Loucy (cell line): Measurements from ENCODE around the gene TMEM14A.
"Not testable (repeated sequence)": the region's sequence is repeated elsewhere in the genome, so short reads cannot be mapped to it uniquely, and the experiment has no call there.

Experiments
- H2AFZ ChIP-seq: fragments of 200-600 bp; sonication (generic); 2 replicates; pipeline ENCODE4 v1.6.0; 2016; ENCODE audit warnings: antibody characterized with exemption, mild to moderate bottlenecking, low read length, moderate library complexity
- H3F3A ChIP-seq: fragments of 200-600 bp; 2 replicates; pipeline ENCODE4 v1.6.0; 2016; ENCODE audit warnings: antibody characterized with exemption, low read depth, mild to moderate bottlenecking
- H3K27me3 ChIP-seq: fragments of 200-600 bp; sonication (generic); 2 replicates; pipeline ENCODE4 v1.6.1; 2014; ENCODE audit warnings: low read length, mild to moderate bottlenecking; ENCODE audit not compliant: insufficient read depth, poor library complexity, severe bottlenecking
- H3K36me3 ChIP-seq: fragments of 200-600 bp; sonication (generic); 2 replicates; pipeline ENCODE4 v1.6.1; 2016; ENCODE audit warnings: low read length; ENCODE audit not compliant: insufficient read depth
- H3K4me1 ChIP-seq: fragments of 200-600 bp; sonication (generic); 2 replicates; pipeline ENCODE4 v1.5.1; 2014; ENCODE audit warnings: low read length, mild to moderate bottlenecking; ENCODE audit not compliant: insufficient read depth, poor library complexity, severe bottlenecking
- H3K4me2 ChIP-seq: fragments of 200-600 bp; sonication (generic); 2 replicates; pipeline ENCODE4 v1.6.0; 2014; ENCODE audit warnings: antibody characterized with exemption, low read length, low read depth, mild to moderate bottlenecking; ENCODE audit not compliant: poor library complexity, severe bottlenecking
- H3K4me3 ChIP-seq: fragments of 200-600 bp; sonication (generic); 2 replicates; pipeline ENCODE4 v1.5.1; 2014; ENCODE audit warnings: low read length, mild to moderate bottlenecking, mixed read lengths; ENCODE audit not compliant: poor library complexity, severe bottlenecking
- H3K79me2 ChIP-seq: fragments of 200-600 bp; sonication (generic); 2 replicates; pipeline ENCODE4 v1.6.1; 2014; ENCODE audit warnings: low read length; ENCODE audit not compliant: insufficient read depth
- H3K9ac ChIP-seq: fragments of 200-600 bp; sonication (generic); 2 replicates; pipeline ENCODE4 v1.6.0; 2014; ENCODE audit warnings: mild to moderate bottlenecking, low read depth, low read length, moderate library complexity; ENCODE audit not compliant: poor library complexity, severe bottlenecking
- H3K9me2 ChIP-seq: fragments of 200-600 bp; sonication (generic); replicated peaks from 2 replicates; pipeline ENCODE4 v1.6.1; 2016; ENCODE audit warnings: low read depth, low read length, mixed read lengths
- H3K9me3 ChIP-seq: fragments of 200-600 bp; sonication (generic); 2 replicates; pipeline ENCODE4 v1.6.1; 2014; ENCODE audit warnings: mild to moderate bottlenecking, antibody characterized with exemption, low read length, low read depth; ENCODE audit not compliant: insufficient read depth
- H4K20me1 ChIP-seq: fragments of 200-600 bp; sonication (generic); 2 replicates; pipeline ENCODE4 v1.6.0; 2014; ENCODE audit warnings: antibody characterized with exemption, low read length, mild to moderate bottlenecking; ENCODE audit not compliant: insufficient read depth, poor library complexity, severe bottlenecking
- EZH2phosphoT487 ChIP-seq: fragments of 200-600 bp; IDR thresholded peaks from 2 replicates; pipeline ENCODE4 v1.6.1; 2018; ENCODE audit warnings: antibody characterized with exemption, mild to moderate bottlenecking, moderate library complexity, borderline replicate concordance
- TF ChIP-seq, protein P1 (sequence below): fragments of 200-600 bp; sonication (generic); conservative IDR thresholded peaks from 2 replicates; pipeline ENCODE4 v1.5.1; 2014; ENCODE audit warnings: mild to moderate bottlenecking, antibody characterized with exemption, low read length

The TMEM14A gene

DNA sequence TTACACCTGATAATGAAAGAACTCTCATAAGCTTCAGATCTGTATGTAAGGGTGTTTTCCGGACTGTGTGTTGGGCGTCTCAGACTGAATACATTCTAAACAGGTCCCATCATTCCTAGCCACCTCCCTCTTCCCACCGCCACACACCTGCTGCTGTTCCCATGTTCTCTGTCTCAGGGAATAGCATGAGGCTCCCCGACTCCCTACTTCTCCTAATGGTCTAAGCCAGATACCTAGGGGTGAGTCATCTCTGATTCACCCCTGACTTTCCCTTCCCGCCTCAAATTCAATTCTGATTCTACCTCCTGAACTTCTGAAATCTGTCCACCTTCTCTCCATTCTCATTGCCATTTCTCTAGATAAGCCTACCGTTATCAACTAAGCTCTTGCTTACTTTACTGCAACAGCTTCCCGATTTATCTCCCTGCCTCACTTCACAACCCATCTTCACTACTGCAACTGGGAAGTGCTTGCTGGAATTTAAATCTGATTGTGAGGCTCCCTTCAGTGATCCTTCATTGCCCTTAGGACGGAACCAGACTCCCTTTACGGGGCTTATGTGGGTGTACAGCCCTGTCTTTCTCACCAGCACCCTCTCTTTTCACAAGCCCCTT, 1.6 kb downstream of the TMEM14A start:
- no peaks in the 10 kb centered on the region for H3F3A ChIP-seq
- H3K4me2 ChIP-seq = peak overlapping the region; percentile 92
- H3K4me3 ChIP-seq = peak overlapping the region; percentile 86
- H3K36me3 ChIP-seq = no peaks in the 10 kb centered on the region
- no peak overlapping the region for H2AFZ ChIP-seq
- TF ChIP-seq EZH2phosphoT487 = no peak
- H3K9me2 ChIP-seq = no peaks in the 10 kb centered on the region
- no peaks in the 10 kb centered on the region for H3K9me3 ChIP-seq
- H3K27me3 ChIP-seq = no peaks in the 10 kb centered on the region
- peak overlapping the region; percentile 68 for H3K9ac ChIP-seq
- H3K4me1 ChIP-seq = peaks cover 42% of the 10 kb centered on the region
- no peaks in the 10 kb centered on the region for H4K20me1 ChIP-seq
- peaks cover 13% of the 10 kb centered on the region; the same call in 1 of the 2 replicates for H3K79me2 ChIP-seq

DNA sequence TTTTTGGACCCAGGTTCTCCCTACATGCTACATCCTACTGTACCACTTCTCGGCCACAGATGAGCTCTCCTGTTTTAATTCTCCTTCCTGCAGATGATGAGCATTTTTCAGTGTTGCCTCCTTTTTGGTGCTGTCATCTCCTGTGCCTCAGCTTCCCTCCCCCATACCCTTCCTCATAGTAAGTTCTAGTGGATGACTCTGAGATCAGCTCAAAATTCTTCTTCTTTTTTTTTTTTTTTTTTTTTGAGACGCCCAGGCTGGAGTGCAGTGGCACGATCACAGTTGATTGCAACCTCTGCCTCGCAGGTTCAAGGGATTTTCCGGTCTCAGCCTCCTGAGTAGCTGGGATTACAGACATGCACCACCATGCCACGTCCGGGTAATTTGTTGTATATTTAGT, 3.8 kb downstream of the TMEM14A start:
- Histone ChIP-seq H3K4me2 (no peak overlapping the region), H3F3A (no peaks in the 10 kb centered on the region), H2AFZ (no peak overlapping the region), H3K9me3 (no peaks in the 10 kb centered on the region), H3K79me2 (peaks cover 13% of the 10 kb centered on the region; the same call in 1 of the 2 replicates), H3K4me3 (no peak overlapping the region), H3K9ac (no peak overlapping the region), H3K4me1 (peaks cover 37% of the 10 kb centered on the region), H3K9me2 (no peaks in the 10 kb centered on the region), H3K27me3 (no peaks in the 10 kb centered on the region), H3K36me3 (no peaks in the 10 kb centered on the region), H4K20me1 (no peaks in the 10 kb centered on the region)
- no peak for TF ChIP-seq EZH2phosphoT487
- TF ChIP-seq, protein P1, sequence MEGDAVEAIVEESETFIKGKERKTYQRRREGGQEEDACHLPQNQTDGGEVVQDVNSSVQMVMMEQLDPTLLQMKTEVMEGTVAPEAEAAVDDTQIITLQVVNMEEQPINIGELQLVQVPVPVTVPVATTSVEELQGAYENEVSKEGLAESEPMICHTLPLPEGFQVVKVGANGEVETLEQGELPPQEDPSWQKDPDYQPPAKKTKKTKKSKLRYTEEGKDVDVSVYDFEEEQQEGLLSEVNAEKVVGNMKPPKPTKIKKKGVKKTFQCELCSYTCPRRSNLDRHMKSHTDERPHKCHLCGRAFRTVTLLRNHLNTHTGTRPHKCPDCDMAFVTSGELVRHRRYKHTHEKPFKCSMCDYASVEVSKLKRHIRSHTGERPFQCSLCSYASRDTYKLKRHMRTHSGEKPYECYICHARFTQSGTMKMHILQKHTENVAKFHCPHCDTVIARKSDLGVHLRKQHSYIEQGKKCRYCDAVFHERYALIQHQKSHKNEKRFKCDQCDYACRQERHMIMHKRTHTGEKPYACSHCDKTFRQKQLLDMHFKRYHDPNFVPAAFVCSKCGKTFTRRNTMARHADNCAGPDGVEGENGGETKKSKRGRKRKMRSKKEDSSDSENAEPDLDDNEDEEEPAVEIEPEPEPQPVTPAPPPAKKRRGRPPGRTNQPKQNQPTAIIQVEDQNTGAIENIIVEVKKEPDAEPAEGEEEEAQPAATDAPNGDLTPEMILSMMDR = no peak

DNA sequence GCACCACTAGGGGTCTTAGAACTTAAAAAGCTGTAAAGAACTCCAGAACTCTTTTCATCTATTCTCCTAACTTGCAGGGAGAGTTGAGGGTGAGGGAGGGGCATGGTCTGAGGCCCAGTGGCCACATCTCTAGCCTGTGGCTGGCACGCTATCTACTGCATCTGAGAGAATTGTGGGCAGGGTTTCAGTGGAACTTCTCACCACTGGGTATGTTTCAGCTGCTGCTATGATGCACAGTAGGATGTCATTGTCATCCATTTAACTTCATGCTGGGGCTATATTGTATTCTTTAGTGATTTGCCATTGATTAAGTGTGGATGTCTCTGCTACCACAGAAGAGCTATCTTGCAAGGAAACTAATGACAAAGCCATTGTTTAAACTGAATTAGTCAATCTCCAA, 4.5 kb downstream of the TMEM14A start:
- peaks cover 40% of the 10 kb centered on the region for H3K4me1 ChIP-seq
- no peak overlapping the region for H3K4me2 ChIP-seq
- H3K36me3 ChIP-seq = no peaks in the 10 kb centered on the region
- H3K9me3 ChIP-seq = no peaks in the 10 kb centered on the region
- no peak overlapping the region for H3K4me3 ChIP-seq
- H3K9me2 ChIP-seq = no peaks in the 10 kb centered on the region
- H3K27me3 ChIP-seq = no peaks in the 10 kb centered on the region
- H3F3A ChIP-seq = no peaks in the 10 kb centered on the region
- TF ChIP-seq, protein P1 = no peak; the same call in 1 of the 2 replicates
- no peak for TF ChIP-seq EZH2phosphoT487
- H3K9ac ChIP-seq = no peak overlapping the region
- H4K20me1 ChIP-seq = no peaks in the 10 kb centered on the region
- H3K79me2 ChIP-seq = peaks cover 13% of the 10 kb centered on the region; the same call in 1 of the 2 replicates
- H2AFZ ChIP-seq = no peak overlapping the region

DNA sequence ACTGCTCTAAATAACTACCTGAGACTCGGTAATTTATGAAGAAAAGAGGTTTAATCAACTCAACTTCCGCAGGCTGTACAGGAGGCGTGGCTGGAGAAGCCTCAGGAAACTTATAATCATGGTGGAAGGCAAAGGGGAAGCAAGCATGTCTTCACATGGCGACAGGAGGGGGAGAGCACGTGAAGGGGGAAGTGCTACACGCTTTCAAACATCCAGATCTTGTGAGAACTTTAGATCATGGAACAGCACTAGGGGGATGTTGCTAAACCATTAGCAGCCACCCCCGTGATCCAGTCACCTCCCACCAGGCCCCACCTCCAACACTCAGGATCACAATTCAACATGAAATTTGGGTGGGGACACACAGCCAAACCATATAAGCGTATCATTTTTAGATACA, 5.7 kb downstream of the TMEM14A start:
- H2AFZ ChIP-seq, H4K20me1 ChIP-seq, H3K9ac ChIP-seq, H3K79me2 ChIP-seq, H3K36me3 ChIP-seq, H3K9me3 ChIP-seq, H3K27me3 ChIP-seq, H3F3A ChIP-seq, H3K4me2 ChIP-seq, H3K9me2 ChIP-seq, H3K4me3 ChIP-seq: not testable (repeated sequence)
- H3K4me1 ChIP-seq = peaks cover 32% of the 10 kb centered on the region
